Hematopoietic multipotent progenitor cell treated with erythropoietin and hydrocortisone succinate and interleukin-3 and kit ligand, for 6 days (in vitro differentiated cells): ENCODE results near the gene TAS1R2.
"Not testable (repeated sequence)": the region's sequence is repeated elsewhere in the genome, so short reads cannot be mapped to it uniquely, and the experiment has no call there.

Source experiments
- DNase-seq: peaks from one replicate; pipeline ENCODE4 v3.0.0-alpha.2; 2015

The TAS1R2 gene

DNA sequence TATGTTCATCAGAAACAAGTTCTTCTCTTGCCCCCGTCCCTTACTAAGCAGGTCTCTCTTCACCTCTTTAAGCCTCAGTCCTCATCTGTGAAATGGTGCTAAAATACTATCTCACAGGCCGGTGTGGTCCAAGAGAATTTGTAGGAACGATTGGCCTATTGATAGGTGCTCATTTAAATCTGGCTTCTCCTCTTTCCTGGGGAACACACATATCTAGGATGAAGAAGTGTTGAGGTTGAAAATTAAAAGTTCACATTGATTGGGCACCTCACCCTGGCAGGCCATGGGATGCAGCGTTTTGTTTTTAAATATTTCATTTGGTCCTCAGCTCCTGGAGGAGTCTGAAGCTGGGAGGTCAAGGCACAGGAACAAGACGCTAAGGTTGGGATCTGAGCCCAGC, 8.9 kb upstream of the TAS1R2 start:
- DNase-seq = no peak

DNA sequence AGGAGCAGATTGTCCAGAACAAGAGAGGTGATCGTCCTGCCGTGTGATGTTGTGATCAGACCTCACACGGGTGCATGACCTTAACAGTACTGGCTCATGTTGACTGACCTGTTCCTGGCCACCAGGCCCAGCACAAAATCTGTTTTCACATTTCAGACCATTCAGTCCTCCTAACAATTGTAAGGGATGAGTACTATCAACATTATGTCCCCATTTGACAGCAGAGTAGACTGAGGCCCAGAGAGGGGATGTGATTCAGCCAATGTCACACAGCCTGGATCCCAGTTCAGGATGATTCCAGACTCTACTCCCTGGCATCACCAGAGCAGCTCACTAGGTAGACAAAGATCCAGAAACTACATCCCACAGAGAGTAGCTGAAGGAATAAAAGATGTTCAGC, 7.4 kb upstream of the TAS1R2 start:
- DNase-seq = no peak

DNA sequence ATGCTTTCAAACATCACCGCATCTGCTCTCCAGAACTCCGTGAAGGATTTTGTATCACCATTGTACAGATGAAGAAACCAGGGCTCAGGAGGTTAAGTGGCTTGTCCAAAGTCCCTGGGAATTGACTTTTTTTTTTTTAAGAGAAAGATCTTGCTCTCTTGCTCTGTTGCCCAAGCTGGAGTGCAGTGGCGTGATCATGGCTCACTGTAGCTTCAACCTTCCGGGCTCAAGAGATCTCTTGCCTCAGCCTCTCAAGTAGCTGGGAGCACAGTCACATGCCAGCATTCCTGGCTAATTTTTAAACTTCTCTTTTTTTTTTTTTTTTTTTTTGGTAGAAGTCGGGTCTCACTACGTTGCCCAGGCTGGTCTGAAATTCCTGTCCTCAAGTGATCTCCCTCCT, 6.9 kb upstream of the TAS1R2 start:
- DNase-seq = no peak

DNA sequence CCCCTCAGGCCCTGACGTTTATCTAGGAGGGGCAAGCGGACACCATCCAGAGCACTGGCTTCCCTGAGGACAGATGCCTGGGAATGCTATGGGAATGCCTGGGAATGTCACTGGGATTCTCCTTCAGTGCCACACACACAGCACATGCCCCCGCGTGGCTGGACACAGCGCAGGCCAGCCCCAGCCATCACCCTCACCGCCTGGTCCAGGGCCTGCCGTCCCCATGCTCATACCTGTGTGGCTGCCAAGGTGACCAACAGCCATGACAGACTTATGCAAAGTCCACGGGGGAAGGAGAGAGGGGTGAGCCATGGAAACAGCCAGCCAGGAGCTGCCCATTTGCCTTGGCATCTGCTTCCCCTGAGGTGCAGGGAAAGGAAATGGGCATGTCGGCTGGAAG, 5.7 kb upstream of the TAS1R2 start:
- no peak for DNase-seq

- DNase-seq = no peak
Measured at GRCh38 chr1:18861590-18861989, 2.1 kb upstream of the TAS1R2 start.

DNA sequence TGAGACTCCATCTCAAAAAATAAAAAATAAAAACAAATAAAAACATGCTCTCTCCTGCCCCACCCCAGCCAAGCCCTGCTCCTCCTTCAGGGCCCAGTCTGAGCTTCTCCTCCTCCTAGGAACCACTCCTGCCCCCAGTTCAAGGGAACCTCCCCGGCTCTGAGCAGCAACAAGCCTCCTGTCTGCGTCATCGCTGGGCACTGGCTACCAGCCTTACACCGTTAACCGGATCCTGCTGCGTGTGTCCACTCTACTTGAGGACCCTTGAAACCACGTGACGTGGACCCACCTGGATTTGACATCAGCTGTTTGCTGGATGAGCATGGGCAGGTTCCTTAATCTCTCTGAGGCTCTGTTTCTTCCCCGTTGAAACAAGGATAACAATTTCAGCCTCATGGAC, 1.6 kb upstream of the TAS1R2 start:
- no peak for DNase-seq

- no peak for DNase-seq
Measured at GRCh38 chr1:18858070-18858688, 1.3 kb downstream of the TAS1R2 start.

DNA sequence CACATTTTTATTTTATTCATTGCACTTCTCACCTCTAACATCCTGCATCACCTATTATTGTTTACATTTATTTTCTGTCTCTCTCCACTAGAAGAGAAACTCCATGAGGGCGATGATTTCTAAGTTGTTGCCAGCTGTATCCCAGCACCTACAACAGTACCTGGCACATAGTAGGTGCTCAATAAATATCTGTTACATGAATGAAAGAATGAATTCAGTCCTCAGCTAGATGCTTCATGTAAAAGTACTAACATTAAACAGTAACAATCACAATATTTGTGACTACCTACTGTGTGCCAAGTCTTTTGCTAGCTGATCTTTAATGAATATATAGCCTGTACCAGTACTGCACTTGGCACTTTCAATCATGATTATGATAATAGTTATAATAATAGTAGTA, 3.0 kb downstream of the TAS1R2 start:
- DNase-seq = no peak

- no peak for DNase-seq
Measured at GRCh38 chr1:18855573-18855972, 3.9 kb downstream of the TAS1R2 start.

DNA sequence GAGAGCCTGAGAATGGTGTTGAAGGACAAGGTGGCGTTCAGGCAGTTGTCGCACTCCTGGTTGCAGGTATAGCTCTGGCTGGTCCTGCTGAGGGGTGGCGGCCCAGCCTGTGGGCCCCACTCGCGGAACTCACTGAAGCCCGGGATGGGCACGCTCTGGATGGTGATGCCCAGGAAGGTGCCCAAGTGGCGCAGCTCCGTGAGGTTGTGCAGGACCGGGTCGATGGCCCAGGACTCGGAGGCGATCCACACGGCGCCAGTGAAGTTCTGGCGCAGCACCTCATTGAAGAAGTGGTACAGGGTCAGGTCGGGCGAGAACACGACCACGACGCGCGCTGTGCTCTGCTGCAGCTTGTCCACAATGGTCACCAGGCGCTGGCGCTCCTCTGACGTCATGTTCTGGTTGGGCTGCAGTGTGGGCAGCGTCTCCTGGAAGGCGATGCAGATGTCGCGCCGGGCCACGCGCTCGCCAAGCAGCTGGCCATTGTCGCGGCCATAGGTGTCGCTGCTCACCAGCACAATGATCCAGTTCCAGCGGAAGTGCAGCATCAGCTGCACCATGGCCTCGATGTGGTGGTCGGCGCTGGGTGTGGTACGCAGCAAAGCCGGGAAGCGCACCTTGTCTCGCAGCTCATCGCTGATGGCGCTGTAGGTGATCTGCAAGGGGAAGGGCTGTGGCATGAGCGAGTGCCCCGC, 5.0 kb downstream of the TAS1R2 start:
- no peak for DNase-seq

GRCh38 chr1:18852501-18852900, 7.0 kb downstream of the TAS1R2 start:
- DNase-seq = no peak

DNA sequence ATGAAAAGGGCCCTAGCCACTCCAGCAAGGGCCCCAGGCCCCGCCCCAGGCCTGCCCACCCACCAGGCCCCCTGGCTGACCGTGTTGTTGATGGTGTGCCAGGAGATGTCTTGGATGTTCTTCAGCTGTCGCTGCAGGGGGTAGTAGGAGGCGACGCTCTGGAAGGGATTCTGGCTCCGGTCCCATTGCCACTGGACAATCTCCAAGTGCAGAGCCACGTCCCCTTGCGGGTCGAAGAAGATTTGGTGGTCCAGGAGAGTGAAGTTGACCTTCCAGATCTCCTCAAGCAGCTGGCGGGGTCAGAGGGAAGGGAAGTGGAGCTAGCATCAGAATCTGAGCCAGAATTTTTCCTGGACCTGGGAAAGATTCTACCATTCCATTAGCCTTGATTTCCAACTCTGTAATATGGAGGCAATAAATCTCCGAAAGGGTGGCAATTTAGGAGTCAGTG, 10.2 kb downstream of the TAS1R2 start:
- no peak for DNase-seq

DNA sequence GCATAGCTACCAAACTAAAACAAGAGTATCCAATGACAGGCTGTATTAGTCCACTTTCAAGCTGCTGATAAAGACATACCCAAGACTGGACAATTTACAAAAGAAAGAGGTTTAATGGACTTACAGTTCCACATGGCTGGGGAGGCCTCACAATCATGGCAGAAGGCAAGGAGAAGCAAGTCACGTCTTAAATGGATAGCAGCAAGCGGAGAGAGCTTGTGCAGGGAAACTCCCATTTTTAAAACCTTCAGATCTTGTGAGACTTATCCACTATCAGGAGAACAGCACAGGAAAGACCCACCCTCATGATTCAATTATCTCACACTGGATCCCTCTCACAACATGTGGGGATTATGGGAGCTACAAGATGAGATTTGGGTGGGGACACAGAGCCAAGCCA, 11.7 kb downstream of the TAS1R2 start:
- not testable (repeated sequence) for DNase-seq

- no peak for DNase-seq
Measured at GRCh38 chr1:18840145-18840544, 19.3 kb downstream of the TAS1R2 start.

DNA sequence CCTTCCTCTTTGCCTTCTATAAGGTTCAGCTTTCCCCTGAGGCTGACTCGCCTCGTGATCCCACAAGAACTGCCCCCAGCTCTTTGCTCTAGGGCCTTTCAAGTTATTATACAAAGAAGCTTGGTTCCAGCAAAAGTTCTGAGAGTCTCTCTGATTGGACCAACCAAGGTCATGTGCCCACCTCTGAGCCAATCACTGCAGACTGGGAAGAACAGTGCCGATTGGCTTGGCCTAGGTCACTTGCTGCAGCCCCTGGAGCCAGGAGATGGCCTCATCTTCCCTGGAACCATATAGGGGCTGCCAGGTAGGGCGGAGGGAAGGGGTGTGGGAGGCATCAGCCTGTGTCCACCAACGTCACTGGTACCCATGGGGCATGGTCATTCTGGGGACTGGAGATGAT, 22.8 kb downstream of the TAS1R2 start:
- DNase-seq = no peak

- DNase-seq = not testable (repeated sequence)
Measured at GRCh38 chr1:18832319-18832718, 27.1 kb downstream of the TAS1R2 start.

DNA sequence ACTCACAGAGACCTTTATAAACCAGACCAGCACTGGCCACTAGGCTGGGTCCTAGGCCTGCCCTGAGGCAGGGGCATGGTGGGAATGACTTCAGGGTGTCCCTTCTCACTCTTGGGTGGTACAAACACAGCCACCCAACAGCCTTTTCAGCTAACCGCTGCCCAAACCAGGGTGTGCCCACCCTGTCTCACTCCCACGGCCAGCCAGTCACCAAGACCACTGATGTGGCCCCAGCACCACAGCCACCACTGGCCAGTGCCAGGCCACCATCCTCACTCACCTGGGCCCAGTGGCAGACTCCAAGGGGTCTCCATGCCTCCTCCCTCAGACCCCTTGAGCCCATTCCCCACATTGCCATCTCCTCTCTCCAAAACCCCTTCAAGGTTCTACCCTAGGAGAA, 27.8 kb downstream of the TAS1R2 start:
- no peak for DNase-seq

DNA sequence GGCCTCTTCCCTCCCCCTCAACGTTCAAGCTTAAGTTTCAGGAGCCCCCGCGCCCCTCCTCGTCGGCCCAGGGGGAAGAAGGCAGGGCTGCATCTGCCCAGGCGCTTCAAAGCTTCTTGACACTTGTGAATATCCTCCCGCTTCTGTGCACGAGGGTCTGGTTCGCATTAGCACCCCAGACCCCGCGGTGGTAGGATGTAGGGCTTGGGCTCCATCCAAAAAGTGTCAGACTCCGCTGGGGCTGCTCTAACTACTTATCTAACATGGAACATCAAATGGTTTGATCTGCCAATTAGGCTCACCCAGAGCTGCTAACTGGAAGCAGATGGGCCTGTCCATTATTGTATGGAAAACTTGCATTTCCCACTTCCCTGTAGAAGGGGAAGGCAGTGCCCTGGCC, 28.9 kb downstream of the TAS1R2 start:
- DNase-seq = no peak

DNA sequence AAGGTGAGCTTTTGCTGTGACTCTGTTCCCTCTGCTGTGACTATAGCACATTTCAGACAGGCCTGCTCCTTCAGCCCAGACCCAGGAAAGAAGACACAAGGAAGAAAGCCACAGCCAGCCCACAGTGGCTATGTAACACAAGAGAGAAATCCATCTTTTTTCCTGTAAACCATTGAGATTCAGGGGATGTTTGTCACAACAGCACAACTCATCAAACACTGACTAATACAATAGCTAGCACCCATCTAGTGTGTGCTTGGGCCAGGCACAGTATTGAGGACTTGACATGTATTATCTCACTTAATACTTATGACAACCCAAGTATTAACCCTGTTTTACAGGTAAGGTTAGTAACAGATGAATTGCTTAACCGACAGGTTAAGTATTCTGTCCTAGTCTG, 29.8 kb downstream of the TAS1R2 start:
- no peak for DNase-seq

GRCh38 chr1:18828224-18828623, 31.2 kb downstream of the TAS1R2 start:
- DNase-seq = no peak

GRCh38 chr1:18823438-18823837, 36.0 kb downstream of the TAS1R2 start:
- no peak for DNase-seq

DNA sequence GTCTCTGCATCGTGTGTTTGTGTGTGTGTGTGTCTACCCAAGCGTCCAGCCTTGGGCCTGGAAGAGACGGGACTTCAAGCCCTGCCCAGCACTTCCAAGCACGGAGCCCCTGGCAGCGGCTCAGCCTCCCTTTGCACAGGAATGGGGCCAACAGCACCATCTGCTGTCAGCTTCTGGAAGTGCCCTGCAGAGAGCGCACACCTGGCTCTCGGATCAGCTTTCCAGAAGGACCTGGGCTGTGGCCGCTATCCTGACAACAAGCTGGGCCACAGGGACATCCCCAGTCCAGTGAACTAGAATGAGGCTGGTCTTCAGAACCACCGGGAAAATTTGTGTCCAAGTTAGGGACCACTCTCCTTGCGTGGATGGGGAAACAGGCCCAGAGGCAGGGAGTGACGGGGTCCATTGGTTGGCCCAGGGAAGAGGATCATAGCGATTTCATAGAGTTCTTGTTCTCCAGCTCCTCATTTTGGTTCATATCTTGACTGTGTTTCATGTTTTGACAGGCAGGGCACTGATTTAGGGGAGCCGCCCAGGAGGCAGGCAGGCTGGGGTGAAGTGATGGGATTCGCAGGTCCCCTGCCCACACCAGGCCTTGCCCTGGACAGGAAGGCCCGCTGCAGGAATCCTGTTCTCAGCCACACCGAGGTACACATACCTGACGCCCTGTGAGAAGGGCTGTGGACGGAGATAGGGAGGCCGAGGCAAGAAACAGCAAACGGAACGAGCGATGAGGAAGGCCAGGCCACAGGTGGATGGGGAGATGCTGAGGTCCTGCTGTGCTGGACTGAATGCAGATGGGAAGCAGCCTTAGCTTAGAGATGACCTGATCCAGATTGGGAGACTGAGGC, 38.4 kb downstream of the TAS1R2 start:
- peak; percentile 67 for DNase-seq

DNA sequence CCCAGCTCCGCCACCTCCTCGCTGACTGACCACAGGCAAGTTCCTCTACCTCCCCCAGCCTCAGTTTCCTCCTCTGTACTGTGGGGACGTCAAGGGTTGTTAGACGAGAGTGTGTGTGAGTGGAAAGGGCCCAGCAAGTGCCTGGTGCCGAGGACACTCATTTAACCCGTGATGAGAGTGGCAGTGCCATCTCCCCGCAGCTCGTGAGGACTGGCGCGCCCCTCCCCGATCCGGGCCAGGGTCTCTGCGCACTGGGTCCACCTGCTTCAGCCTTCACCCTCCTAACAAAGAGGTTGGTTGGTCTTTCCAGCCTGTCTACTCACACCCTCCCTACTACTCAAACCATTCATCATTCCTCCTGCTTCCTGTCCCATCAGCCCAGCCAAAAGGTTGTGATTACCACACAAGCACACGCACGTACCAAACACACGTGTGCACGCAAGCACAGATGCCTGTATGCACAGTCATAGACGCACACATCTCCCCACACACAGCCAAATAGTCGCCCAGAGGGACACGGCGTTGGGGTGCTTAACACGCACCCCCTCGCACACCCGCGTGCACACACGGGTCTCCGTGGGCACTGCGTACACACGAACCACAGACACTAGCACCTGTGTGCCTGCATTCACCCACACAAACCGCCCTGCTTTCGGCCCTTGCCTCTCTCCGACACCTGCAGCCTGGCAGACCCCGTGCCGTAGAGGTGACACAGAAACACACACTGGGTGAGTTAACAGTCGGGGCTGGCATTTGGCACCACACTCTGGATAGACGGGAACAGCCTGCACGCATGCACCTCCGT, 39.3 kb downstream of the TAS1R2 start:
- no peak for DNase-seq
